ENCODE measurements around the gene HS1BP3. TPM values are rescaled to one million over a fixed set of nuclear protein-coding genes. Genes with fewer than 3 reads are reported as not detected.

HS1BP3 gene
- total and polyA plus RNA-seq, 2 of the 13 experiments (the other 11 are each of a cell fraction or from before 2014, with no cell fraction given): 15.2 to 22.0 TPM

DNA sequence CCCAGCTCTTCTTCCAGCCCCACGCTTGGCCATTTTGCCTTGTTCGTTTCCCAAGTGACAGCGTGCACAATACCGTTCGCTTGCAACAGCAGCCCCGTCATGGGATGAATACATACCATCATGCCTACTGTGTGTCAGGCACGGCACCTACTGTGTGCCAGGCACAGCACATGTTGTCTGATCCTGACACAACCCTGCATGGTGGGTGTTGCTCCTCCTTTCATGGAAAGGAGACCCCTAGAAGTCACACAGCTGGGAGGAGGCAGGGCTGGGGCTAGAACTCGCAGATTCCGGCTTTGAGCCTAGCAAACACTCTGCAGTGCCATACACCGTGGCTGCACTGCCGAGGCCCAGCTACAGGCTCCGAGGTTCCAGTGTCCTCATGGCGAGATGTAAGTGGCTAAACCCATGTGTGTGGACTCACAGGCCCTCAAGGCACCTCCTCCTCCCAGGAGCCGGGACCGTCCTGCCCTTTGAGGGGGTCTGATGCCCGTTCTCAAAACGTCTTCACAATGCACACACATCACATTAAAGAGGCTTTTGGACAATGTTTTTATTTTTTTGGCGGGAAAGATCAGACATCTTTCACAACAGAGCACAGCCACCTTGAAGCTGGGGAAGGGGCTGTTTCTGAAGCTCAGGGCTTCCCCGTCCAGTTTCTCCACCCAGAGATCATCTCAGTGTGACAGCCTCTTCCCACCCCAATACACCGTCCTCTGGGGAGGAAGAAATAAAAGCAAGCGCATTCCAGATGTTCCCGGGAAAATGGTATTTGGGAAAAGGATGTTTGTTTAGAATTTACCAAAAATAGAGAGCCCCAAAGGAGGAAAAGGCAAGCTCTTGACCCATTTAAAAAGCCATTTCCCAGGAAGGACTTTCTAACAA, 64.9 kb downstream of the HS1BP3 start (continued):
- TF ChIP-seq TAF1 (CRISPR knock-in tag; IDR thresholded peaks at IDR 0.05): peak; percentile 35; the same call in 1 of the 2 replicates
- TF ChIP-seq ZNF776 (CRISPR knock-in tag; IDR thresholded peaks at IDR 0.05): 0 out of 2 replicates have a peak, but pooled peaks have one; percentile 61
- no peak for TF ChIP-seq DNMT3B (CRISPR knock-in tag; conservative IDR thresholded peaks at IDR 0.05)
- TF ChIP-seq HHEX (CRISPR knock-in tag; IDR thresholded peaks at IDR 0.05): no peak
- TF ChIP-seq EHMT2 (IDR thresholded peaks at IDR 0.05; ENCODE audit: borderline replicate concordance, low read depth, low read length): no peak
- TF ChIP-seq, protein P1, sequence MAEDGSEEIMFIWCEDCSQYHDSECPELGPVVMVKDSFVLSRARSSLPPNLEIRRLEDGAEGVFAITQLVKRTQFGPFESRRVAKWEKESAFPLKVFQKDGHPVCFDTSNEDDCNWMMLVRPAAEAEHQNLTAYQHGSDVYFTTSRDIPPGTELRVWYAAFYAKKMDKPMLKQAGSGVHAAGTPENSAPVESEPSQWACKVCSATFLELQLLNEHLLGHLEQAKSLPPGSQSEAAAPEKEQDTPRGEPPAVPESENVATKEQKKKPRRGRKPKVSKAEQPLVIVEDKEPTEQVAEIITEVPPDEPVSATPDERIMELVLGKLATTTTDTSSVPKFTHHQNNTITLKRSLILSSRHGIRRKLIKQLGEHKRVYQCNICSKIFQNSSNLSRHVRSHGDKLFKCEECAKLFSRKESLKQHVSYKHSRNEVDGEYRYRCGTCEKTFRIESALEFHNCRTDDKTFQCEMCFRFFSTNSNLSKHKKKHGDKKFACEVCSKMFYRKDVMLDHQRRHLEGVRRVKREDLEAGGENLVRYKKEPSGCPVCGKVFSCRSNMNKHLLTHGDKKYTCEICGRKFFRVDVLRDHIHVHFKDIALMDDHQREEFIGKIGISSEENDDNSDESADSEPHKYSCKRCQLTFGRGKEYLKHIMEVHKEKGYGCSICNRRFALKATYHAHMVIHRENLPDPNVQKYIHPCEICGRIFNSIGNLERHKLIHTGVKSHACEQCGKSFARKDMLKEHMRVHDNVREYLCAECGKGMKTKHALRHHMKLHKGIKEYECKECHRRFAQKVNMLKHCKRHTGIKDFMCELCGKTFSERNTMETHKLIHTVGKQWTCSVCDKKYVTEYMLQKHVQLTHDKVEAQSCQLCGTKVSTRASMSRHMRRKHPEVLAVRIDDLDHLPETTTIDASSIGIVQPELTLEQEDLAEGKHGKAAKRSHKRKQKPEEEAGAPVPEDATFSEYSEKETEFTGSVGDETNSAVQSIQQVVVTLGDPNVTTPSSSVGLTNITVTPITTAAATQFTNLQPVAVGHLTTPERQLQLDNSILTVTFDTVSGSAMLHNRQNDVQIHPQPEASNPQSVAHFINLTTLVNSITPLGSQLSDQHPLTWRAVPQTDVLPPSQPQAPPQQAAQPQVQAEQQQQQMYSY (CRISPR knock-in tag; IDR thresholded peaks at IDR 0.05): no peak
- no peak for TF ChIP-seq IRF2 (CRISPR knock-in tag; IDR thresholded peaks at IDR 0.05)
- no peak for TF ChIP-seq ZNF557 (CRISPR knock-in tag; IDR thresholded peaks at IDR 0.05)
- TF ChIP-seq, protein P2, sequence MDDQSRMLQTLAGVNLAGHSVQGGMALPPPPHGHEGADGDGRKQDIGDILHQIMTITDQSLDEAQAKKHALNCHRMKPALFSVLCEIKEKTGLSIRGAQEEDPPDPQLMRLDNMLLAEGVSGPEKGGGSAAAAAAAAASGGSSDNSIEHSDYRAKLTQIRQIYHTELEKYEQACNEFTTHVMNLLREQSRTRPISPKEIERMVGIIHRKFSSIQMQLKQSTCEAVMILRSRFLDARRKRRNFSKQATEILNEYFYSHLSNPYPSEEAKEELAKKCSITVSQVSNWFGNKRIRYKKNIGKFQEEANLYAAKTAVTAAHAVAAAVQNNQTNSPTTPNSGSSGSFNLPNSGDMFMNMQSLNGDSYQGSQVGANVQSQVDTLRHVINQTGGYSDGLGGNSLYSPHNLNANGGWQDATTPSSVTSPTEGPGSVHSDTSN (CRISPR knock-in tag; IDR thresholded peaks at IDR 0.05; ENCODE audit: borderline replicate concordance): no peak
- no peak for TF ChIP-seq ZNF737 (CRISPR knock-in tag; IDR thresholded peaks at IDR 0.05; ENCODE audit: borderline replicate concordance)
- no peak for TF ChIP-seq AHDC1 (CRISPR knock-in tag; IDR thresholded peaks at IDR 0.05; ENCODE audit: borderline replicate concordance)
- TF ChIP-seq FOXP4 (CRISPR knock-in tag; IDR thresholded peaks at IDR 0.05): no peak
- TF ChIP-seq TEAD3 (CRISPR knock-in tag; optimal IDR thresholded peaks at IDR 0.05; ENCODE audit: borderline replicate concordance): peak; percentile 74
- TF ChIP-seq BHLHE40 (IDR thresholded peaks at IDR 0.05; ENCODE audit: low read length): no peak
- no peak for TF ChIP-seq RAD51 (IDR thresholded peaks at IDR 0.05; ENCODE audit: borderline replicate concordance)
- TF ChIP-seq, protein P3, sequence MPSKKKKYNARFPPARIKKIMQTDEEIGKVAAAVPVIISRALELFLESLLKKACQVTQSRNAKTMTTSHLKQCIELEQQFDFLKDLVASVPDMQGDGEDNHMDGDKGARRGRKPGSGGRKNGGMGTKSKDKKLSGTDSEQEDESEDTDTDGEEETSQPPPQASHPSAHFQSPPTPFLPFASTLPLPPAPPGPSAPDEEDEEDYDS (CRISPR knock-in tag; IDR thresholded peaks at IDR 0.05): no peak

All from HepG2 (cell line).